Transverse colon (tissue), 4 donors: ENCODE measurements around the gene NME3. TPM values are rescaled to one million over a fixed set of nuclear protein-coding genes. Genes with fewer than 3 reads are reported as not detected.

ENCODE experiments used
- DNase-seq: peaks from one replicate; pipeline ENCODE4 v3.0.0-alpha.2; 2019
- H3K27ac ChIP-seq, 4 donors: fragments of 200-600 bp; sonication (generic); 2 replicates each; pipeline ENCODE4 v1.5.1; 2016 to 2018; ENCODE audit warnings: inconsistent platforms in 4 of 4
- H3K27me3 ChIP-seq: fragments of 200-600 bp; sonication (generic); 2 replicates; pipeline ENCODE4 v1.5.1; 2017; ENCODE audit warnings: inconsistent platforms
- H3K36me3 ChIP-seq, 4 donors: fragments of 200-600 bp; sonication (generic); 2 replicates each; pipeline ENCODE4 v1.5.1; 2017 to 2019; ENCODE audit warnings: inconsistent platforms in 4 of 4
- H3K4me1 ChIP-seq, 4 donors: fragments of 200-600 bp; sonication (generic); 2 replicates each; pipeline ENCODE4 v1.5.1; 2017 to 2020; ENCODE audit warnings: inconsistent platforms in 4 of 4
- H3K4me3 ChIP-seq, 4 donors: fragments of 200-600 bp; sonication (generic); 1 replicate in 1 of 4; 2 replicates in 3 of 4; pipeline versions ENCODE4 v1.5.1 to v1.6.1; 2017 to 2019; ENCODE audit warnings: inconsistent platforms in 4 of 4
- H3K9me3 ChIP-seq, 2 donors: fragments of 200-600 bp; sonication (generic); 2 replicates each; pipeline ENCODE4 v1.5.1; 2017 to 2019; ENCODE audit warnings: inconsistent platforms in 2 of 2
- CTCF ChIP-seq, 5 experiments: fragments of 200-600 bp in 3 of 5; fragments of 450-650 bp in 2 of 5; sonication (generic) in 3 of 5; IDR thresholded peaks; 1 replicate in 2 of 5; 2 replicates in 3 of 5; pipeline ENCODE4 v1.5.1; 2016 to 2017; ENCODE audit warnings: antibody characterized with exemption in 5 of 5, inconsistent platforms in 3 of 5, mild to moderate bottlenecking in 2 of 5, moderate library complexity in 1 of 5
- EP300 ChIP-seq: sonication (generic); formaldehyde crosslinking; IDR thresholded peaks from one replicate; pipeline ENCODE4 v1.6.1; 2017; ENCODE audit warnings: antibody characterized with exemption, low read depth
- POLR2A ChIP-seq: fragments of 450-650 bp; IDR thresholded peaks from one replicate; pipeline ENCODE4 v1.6.1; 2016; ENCODE audit warnings: antibody characterized with exemption, mild to moderate bottlenecking, moderate library complexity
- POLR2AphosphoS5 ChIP-seq, 3 donors: sonication (generic); formaldehyde crosslinking; IDR thresholded peaks; one replicate each; pipeline ENCODE4 v1.6.1; 2016; ENCODE audit warnings: antibody characterized with exemption in 3 of 3
- WGBS, 2 donors: methylation state at CpG; one replicate each; pipeline ENCODE4 v1.1.5; 2018; ENCODE audit warnings: low coverage in 1 of 2; 5-methylcytosine and 5-hydroxymethylcytosine counted together
- in situ Hi-C, 4 donors: fragments of 200-750 bp; cut with MboI; loops; one replicate each; pipeline versions ENCODE4 v1.15.0 to v1.15.1; 2017; ENCODE audit warnings: low sequenced_read_pairs in 3 of 4, low pct_ligation_motif_present in 1 of 4, low pct_unique_long_range_greater_than_20kb in 1 of 4
- intact Hi-C: fragments of 100-400 bp; cut with DNase I; formaldehyde crosslinking; loops from one replicate; pipeline ENCODE4 v1.15.1; 2023; ENCODE audit warnings: low total_unique reads
- total RNA-seq, 4 donors: library from RNA; depleted of rRNA; stranded (reverse); fragments of >200 nt; gene quantifications; one replicate each; pipeline ENCODE4 v1.1.0, GENCODE V29; 2016

NME3 gene
- total RNA-seq, 4 donors from 2014 or later = 116 to 286 (median 132) TPM

- WGBS, 2 donors = 5 to 6% methylated on average over 7 to 22 of the region's 22 CpGs
- peak overlapping the region; percentile 95 to 97 (median 96) for H3K27ac ChIP-seq
- TF ChIP-seq POLR2AphosphoS5 (IDR thresholded peaks at IDR 0.05) = no peak
- no peak for TF ChIP-seq POLR2A
- no peak for TF ChIP-seq CTCF (IDR thresholded peaks at IDR 0.05)
- no peak for TF ChIP-seq EP300
- in situ Hi-C loops = no loop called here
- H3K9me3 ChIP-seq = no peaks in the 10 kb centered on the region
- H3K4me1 ChIP-seq = peaks cover 16 to 42% (median 32%) of the 10 kb centered on the region in 4 donors
- DNase-seq = peak; percentile 16
- intact Hi-C loops = no loop called here
- peaks cover 0 to 1% (median under 1%) of the 10 kb centered on the region in 4 donors for H3K36me3 ChIP-seq
- peak overlapping the region; percentile 70 to 94 (median 86) for H3K4me3 ChIP-seq
- no peaks in the 10 kb centered on the region for H3K27me3 ChIP-seq
Measured at GRCh38 chr16:1771864-1772361, 570 bp upstream of the NME3 start.

GRCh38 chr16:1770328-1771187 lies 785 bp downstream of the NME3 start:
- Histone ChIP-seq H3K4me1 (peaks cover 16 to 42% (median 32%) of the 10 kb centered on the region in 4 donors), H3K9me3 (no peaks in the 10 kb centered on the region), H3K27me3 (no peaks in the 10 kb centered on the region), H3K4me3 (peak overlapping the region; percentile 70 to 94 (median 86)), H3K36me3 (peaks cover 0 to 7% (median 0%) of the 10 kb centered on the region in 4 donors), H3K27ac (peak overlapping the region; percentile 95 to 97 (median 96))
- in situ Hi-C loops (no loop called here), intact Hi-C loops (no loop called here)
- TF ChIP-seq POLR2A = peak; percentile 58
- TF ChIP-seq POLR2AphosphoS5 (IDR thresholded peaks at IDR 0.05) = peak; percentile 29 to 76 (median 65)
- TF ChIP-seq CTCF (IDR thresholded peaks at IDR 0.05) = no peak
- 8% methylated on average over 39 of the region's 81 CpGs; no CpG with 5 or more reads in 1 of the 2 donors for WGBS, 2 donors
- DNase-seq = peak; percentile 75

GRCh38 chr16:1769402-1770300 lies 1.7 kb downstream of the NME3 start:
- no peaks in the 10 kb centered on the region for H3K27me3 ChIP-seq
- H3K27ac ChIP-seq = peak overlapping the region; percentile 95 to 97 (median 96)
- no peak for DNase-seq
- intact Hi-C loops = no loop called here
- no peaks in the 10 kb centered on the region for H3K9me3 ChIP-seq
- H3K36me3 ChIP-seq = peaks cover 0 to 7% (median 0%) of the 10 kb centered on the region in 4 donors
- peak overlapping the region in 2 of 4 donors; percentile 91 to 94 for H3K4me3 ChIP-seq
- in situ Hi-C loops = no loop called here
- TF ChIP-seq POLR2A = no peak
- no peak for TF ChIP-seq EP300
- no peak for TF ChIP-seq CTCF (IDR thresholded peaks at IDR 0.05)
- no peak for TF ChIP-seq POLR2AphosphoS5 (IDR thresholded peaks at IDR 0.05)
- peaks cover 14 to 40% (median 30%) of the 10 kb centered on the region in 4 donors for H3K4me1 ChIP-seq
- WGBS, 2 donors = 50 to 71% methylated on average over 2 to 22 of the region's 27 CpGs
